NCI-H82 (cell line): ENCODE results near the gene FLYWCH1.
A peak's percentile ranks its signal among the peaks of the same experiment; 100 is the strongest.

Experiments
- DNase-seq: peaks from one replicate; lab custom pipeline; 2025; lab: John Stamatoyannopoulos, UW

Gene FLYWCH1

GRCh38 chr16:2898831-2899563 lies 12.7 kb upstream of the FLYWCH1 start:
- no peak for DNase-seq

GRCh38 chr16:2899564-2900072 lies 12.1 kb upstream of the FLYWCH1 start:
- no peak for DNase-seq

- no peak for DNase-seq
Measured at GRCh38 chr16:2900526-2901075, 11.1 kb upstream of the FLYWCH1 start.

- DNase-seq = no peak
Measured at GRCh38 chr16:2902337-2903130, 9.2 kb upstream of the FLYWCH1 start.

GRCh38 chr16:2904100-2904921 lies 7.4 kb upstream of the FLYWCH1 start:
- DNase-seq = peak; percentile 87

- DNase-seq = no peak
Measured at GRCh38 chr16:2904922-2905240, 6.8 kb upstream of the FLYWCH1 start.

- DNase-seq = peak; percentile 100
Measured at GRCh38 chr16:2905241-2905987, 6.3 kb upstream of the FLYWCH1 start.

GRCh38 chr16:2905988-2906387 lies 5.7 kb upstream of the FLYWCH1 start:
- DNase-seq = no peak

- peak; percentile 75 for DNase-seq
Measured at GRCh38 chr16:2907084-2907753, 4.5 kb upstream of the FLYWCH1 start.

GRCh38 chr16:2910441-2910969 lies 1.2 kb upstream of the FLYWCH1 start:
- DNase-seq = no peak

GRCh38 chr16:2912330-2913199 lies 834 bp downstream of the FLYWCH1 start:
- DNase-seq = peak; percentile 69

GRCh38 chr16:2913603-2914002 lies 1.9 kb downstream of the FLYWCH1 start:
- DNase-seq = no peak

- no peak for DNase-seq
Measured at GRCh38 chr16:2914233-2914632, 2.5 kb downstream of the FLYWCH1 start.

- DNase-seq = no peak
Measured at GRCh38 chr16:2915196-2915929, 3.6 kb downstream of the FLYWCH1 start.

- DNase-seq = peak; percentile 81
Measured at GRCh38 chr16:2919511-2920255, 8.0 kb downstream of the FLYWCH1 start.

- no peak for DNase-seq
Measured at GRCh38 chr16:2923481-2923880, 11.8 kb downstream of the FLYWCH1 start.

GRCh38 chr16:2924901-2925755 lies 13.4 kb downstream of the FLYWCH1 start:
- no peak for DNase-seq
